Kasumi-1 (cell line): Measurements from ENCODE around the gene SEZ6.
A peak's percentile ranks its signal among the peaks of the same experiment; 100 is the strongest.

Experiments
- DNase-seq, 2 experiments: peaks; one replicate each; lab custom pipeline; 2025; lab: John Stamatoyannopoulos, UW

SEZ6 gene

GRCh38 chr17:29037739-29038084, 31.9 kb upstream of the SEZ6 start:
- DNase-seq, result no peak

GRCh38 chr17:29036584-29036983, 30.8 kb upstream of the SEZ6 start:
- no peak for DNase-seq

DNA sequence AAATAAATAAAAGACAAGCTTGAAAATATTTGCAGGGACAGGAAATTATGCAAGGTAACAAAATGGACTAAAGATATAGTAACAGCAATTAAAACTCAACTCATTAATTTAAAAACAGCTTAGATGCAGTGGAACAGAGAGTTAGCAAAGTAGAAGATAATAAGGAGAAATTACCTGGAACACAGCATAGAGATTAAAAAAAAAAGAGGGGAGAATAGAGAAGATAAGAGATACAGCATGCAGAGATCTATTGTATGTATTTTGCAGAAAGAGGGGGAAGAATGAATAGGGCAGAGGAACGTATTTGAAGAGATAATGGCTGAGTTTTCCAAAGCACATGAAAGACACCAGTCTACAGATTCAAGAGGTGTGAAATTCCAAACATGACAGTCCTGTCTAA, 28.7 kb upstream of the SEZ6 start:
- no peak for DNase-seq

- no peak for DNase-seq
Observed at GRCh38 chr17:29032857-29033197, 27.0 kb upstream of the SEZ6 start.

GRCh38 chr17:29032013-29032856, 26.4 kb upstream of the SEZ6 start:
- DNase-seq, result no peak

DNA sequence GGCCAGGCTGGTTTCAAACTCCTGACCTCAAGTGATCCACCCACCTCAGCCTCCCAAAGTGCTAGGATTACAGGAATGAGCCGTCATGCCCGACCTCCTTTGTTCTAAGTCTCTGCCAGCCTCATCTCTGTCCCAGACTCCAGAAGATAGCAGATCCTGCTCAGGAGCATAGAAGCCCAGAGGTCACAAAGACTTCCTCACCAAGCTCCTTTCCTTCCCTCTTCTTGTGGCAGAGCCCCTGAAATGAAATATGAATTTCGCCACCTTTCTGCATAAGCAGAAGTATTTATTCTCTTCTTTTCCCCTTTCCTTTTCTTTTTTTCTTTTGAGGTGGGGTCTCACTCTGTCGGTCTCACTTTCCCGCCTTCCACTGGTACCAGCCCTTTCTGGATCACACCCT, 25.7 kb upstream of the SEZ6 start:
- peak; percentile 25 to 37 for DNase-seq

DNA sequence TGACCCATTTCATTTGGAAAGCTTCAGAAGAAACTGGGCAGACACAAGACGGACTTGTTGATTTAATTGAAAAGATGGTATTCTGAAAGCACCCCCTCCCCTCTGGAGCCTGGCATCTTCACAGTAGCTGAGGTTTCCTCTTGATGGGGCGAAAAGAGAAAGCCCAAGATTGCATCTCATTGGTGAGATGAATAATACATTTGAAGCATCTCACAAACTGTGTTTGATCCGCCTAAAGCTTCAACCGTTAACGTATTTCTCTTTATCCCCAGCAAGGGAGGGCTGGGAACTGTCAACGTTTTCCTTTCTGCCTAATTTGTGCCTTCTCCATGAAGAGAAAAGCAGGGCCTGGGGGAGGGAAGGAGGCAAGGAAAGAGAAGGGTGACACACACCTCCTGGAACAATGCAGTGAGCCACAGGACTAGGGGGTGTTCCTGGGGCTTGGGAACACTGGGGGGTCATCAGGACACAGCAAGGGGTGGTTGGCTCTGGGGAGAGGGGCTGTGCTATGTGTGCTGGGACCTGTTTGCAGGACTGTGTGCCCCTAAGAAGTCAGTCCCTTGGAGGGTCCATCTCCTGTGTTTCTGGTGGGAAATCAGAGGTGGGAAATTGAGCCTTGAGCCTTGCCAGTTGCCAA, 18.6 kb upstream of the SEZ6 start:
- peak in 1 of 2 experiments; percentile 8 for DNase-seq

DNA sequence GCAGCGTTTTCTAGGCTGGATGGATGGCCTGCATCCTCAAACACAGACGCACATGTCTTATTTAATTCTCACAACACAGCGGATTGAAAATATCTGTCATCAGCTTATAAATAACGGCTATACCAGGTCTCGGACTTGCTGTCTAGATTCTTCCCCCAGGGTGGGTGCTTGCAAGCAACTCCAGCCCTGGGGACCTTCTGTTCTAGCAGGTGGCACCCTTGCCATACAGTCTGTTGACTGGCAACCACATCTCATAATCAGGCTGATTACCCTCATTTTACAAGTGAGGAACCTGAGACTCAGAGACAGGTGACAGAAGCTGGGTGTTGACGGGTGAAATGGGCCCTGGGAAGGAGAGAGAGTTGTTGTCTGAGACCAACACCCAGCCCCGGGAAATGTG, 16.2 kb upstream of the SEZ6 start:
- DNase-seq, result no peak

- DNase-seq, result peak in 1 of 2 experiments; percentile 8
Observed at GRCh38 chr17:29021226-29021625, 15.4 kb upstream of the SEZ6 start.

DNA sequence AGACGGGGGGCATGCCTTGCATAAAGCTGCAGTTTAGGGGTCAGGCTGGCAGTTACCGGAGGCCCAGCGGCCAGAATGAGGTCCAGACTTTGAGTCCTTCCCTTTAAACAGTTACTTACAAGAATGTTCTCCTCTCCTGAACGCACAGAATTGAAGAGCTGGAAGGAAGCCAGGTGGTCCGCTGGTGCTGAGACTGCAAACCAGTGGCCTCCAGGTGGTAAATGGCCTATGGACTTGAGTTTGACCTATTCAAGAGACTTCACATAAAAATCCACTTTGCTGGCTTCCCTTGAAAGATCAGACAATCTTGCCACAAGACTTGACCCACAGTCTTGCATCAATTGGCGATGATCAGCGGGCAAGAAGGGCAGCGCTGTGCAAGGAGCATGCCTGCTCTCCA, 14.7 kb upstream of the SEZ6 start:
- no peak for DNase-seq

DNA sequence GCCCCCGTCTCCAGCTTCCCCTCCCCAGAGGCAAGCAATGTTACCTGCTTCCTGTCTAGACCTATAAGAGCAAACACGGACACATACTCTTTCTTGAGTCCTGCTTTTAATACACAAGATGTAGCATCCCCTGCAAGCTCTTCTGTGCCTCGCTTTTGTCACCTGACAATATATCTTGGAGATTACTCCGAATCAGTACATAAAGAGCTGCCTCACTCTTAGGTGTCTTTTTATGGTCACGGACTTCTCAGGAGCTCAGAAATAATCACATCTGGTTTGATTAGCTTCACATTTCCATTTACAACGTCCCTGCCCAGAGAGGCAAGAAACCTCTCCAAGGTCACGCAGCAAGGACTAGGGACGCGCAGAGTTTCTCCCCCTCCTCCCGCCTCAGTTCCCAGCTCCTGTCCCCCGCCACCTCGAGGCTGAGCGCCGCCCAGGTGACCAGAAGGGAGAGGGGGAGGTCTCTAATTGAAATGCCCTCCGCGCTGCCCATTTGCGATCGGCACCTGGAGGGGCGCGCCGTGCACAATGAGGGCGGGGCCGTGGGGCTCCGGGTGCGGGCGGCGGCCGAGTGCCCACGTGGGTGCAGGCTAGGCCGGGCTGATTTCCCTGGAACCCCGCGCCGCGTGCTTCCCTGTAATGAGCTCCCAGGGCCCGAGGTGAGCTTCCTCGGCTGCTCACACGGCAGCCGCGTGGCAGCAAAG, 13.8 kb upstream of the SEZ6 start:
- no peak for DNase-seq

GRCh38 chr17:29018788-29019474, 13.1 kb upstream of the SEZ6 start:
- DNase-seq, result peak in 1 of 2 experiments; percentile 26

- DNase-seq, result no peak
Observed at GRCh38 chr17:29016345-29017210, 10.7 kb upstream of the SEZ6 start.

GRCh38 chr17:29014716-29015115, 8.9 kb upstream of the SEZ6 start:
- no peak for DNase-seq

GRCh38 chr17:29012535-29012934, 6.7 kb upstream of the SEZ6 start:
- DNase-seq, result no peak

DNA sequence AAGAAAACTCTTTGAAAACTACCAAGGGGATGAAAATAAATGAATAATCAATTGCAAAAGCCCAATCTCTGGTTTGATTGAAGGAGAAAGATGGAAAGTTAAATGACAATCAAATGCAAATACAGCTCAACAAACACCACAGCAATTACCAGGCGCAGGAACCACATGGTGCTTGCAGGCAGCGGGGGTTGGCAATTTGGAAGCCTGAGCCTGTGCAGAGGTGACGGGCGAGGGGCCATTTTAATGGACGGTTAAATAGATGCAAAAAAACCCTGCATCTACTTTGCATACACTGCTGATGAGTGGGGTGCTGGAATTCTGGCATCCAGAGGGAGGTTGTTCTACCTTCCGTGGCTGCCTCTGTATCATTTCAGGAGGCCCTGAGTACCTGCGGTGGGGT, 4.8 kb upstream of the SEZ6 start:
- no peak for DNase-seq

DNA sequence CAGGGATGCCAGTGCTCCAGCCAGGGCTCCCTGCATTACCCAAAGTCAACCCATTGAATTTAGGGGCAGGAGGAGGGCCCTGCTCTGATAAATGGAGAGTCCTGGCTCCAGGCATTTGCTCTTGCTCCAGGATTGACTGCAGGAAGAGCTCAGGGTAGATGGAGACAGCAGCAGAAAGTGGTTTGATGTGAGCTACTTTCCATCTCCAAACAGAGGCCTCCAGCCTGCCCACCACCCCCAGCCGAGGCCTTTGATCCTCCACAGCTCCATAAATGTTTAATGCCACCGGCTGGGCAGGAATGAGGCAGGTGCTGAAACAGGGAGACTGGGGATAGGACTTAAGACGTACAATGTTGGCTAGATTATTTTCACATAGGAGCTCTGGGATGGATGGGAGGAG, 4.3 kb upstream of the SEZ6 start:
- no peak for DNase-seq

GRCh38 chr17:29008591-29008990, 2.8 kb upstream of the SEZ6 start:
- no peak for DNase-seq

DNA sequence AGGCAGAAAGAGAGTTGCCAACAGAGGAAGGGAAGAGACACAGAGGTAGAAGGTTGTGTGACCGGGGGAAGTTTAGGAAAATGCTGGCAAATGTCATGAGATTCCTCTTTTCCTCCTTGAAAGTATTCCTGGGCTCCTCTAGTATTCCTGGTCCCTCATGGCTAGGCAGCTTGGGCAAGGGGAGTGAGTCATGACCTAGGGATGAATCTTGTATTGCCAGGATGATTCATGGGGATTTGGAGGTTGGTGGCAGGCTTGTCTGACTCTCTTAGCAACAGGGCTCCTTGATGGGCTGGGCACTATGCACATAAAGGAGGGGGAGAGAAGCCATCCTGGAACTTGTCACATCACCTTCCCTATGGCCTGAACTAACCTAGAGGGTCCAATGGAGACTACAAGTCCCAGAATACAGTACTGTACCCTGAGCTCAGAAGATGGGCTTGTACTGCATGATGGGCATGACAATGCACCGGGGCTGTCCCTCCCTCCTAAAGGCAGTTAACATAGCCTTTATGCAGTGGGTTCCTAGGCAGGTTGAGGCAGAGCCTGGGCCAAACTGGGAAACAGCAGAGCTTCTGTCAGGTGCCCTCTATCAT, 2.1 kb upstream of the SEZ6 start:
- DNase-seq, result no peak

GRCh38 chr17:29007456-29007855, 1.6 kb upstream of the SEZ6 start:
- no peak for DNase-seq

GRCh38 chr17:29004081-29004692, 1.6 kb downstream of the SEZ6 start:
- DNase-seq, result no peak
